Liver (tissue), 9 donors: ENCODE results near the gene MKRN2. TPM values are rescaled to one million over a fixed set of nuclear protein-coding genes. Genes with fewer than 3 reads are reported as not detected.
"Not testable (repeated sequence)": the region's sequence is repeated elsewhere in the genome, so short reads cannot be mapped to it uniquely, and the experiment has no call there.

Experiments used
- DNase-seq: peaks from one replicate; pipeline ENCODE4 v3.0.0-alpha.2; 2017; ENCODE audit warnings: low spot score
- H3K27ac ChIP-seq, 2 donors: one replicate each; pipeline ENCODE4 v1.7.0; 2013; ENCODE audit warnings: inconsistent platforms in 2 of 2, low read length in 2 of 2, control low read depth in 1 of 2, low read depth in 1 of 2, mild to moderate bottlenecking in 1 of 2
- H3K27me3 ChIP-seq, 4 donors: one replicate each; pipeline versions ENCODE4 v1.6.1 to v1.7.0; 2013; ENCODE audit warnings: low read length in 3 of 4, inconsistent platforms in 1 of 4, mild to moderate bottlenecking in 1 of 4, moderate library complexity in 1 of 4; ENCODE audit not compliant: control insufficient read depth in 4 of 4, insufficient read depth in 4 of 4
- H3K36me3 ChIP-seq, 4 donors: one replicate each; pipeline versions ENCODE4 v1.6.1 to v1.7.0; 2013; ENCODE audit warnings: low read length in 3 of 4, mild to moderate bottlenecking in 3 of 4, low read depth in 1 of 4, moderate library complexity in 1 of 4; ENCODE audit not compliant: control insufficient read depth in 4 of 4, insufficient read depth in 3 of 4
- H3K4me1 ChIP-seq, 4 donors: one replicate each; pipeline versions ENCODE4 v1.6.1 to v1.7.0; 2013; ENCODE audit warnings: low read length in 3 of 4, mild to moderate bottlenecking in 3 of 4, moderate library complexity in 1 of 4; ENCODE audit not compliant: control insufficient read depth in 4 of 4, insufficient read depth in 4 of 4
- H3K4me3 ChIP-seq, 3 donors: one replicate each; pipeline versions ENCODE4 v1.6.1 to v1.7.0; 2013; ENCODE audit warnings: low read length in 3 of 3, control low read depth in 1 of 3, low read depth in 1 of 3, mild to moderate bottlenecking in 1 of 3
- H3K9ac ChIP-seq, 2 donors: one replicate each; pipeline ENCODE4 v1.7.0; 2013; ENCODE audit warnings: low read length in 2 of 2, mild to moderate bottlenecking in 2 of 2, moderate library complexity in 2 of 2, control low read depth in 1 of 2, low read depth in 1 of 2
- H3K9me3 ChIP-seq, 4 donors: one replicate each; pipeline versions ENCODE4 v1.6.1 to v1.7.0; 2013; ENCODE audit warnings: low read length in 3 of 4; ENCODE audit not compliant: control insufficient read depth in 4 of 4
- CTCF ChIP-seq: fragments of 150-350 bp; IDR thresholded peaks from 2 replicates; pipeline ENCODE4 v1.5.1; 2017; ENCODE audit warnings: improper control_type of control experiment, low read depth, low read length; ENCODE audit not compliant: missing input control
- EGR1 ChIP-seq, 2 donors: IDR thresholded peaks; 2 replicates each; pipeline ENCODE4 v1.6.1; 2016 to 2018; ENCODE audit warnings: antibody characterized with exemption in 2 of 2, low read depth in 2 of 2
- FOXA2 ChIP-seq: IDR thresholded peaks from 2 replicates; pipeline ENCODE4 v1.6.1; 2016; ENCODE audit warnings: antibody characterized with exemption
- GABPA ChIP-seq, 2 donors: IDR thresholded peaks in 1 of 2; conservative IDR thresholded peaks in 1 of 2; 2 replicates each; pipeline ENCODE4 v1.6.1; 2016; ENCODE audit warnings: antibody characterized with exemption in 2 of 2, mild to moderate bottlenecking in 1 of 2, moderate library complexity in 1 of 2
- HNF4A ChIP-seq, 2 donors: conservative IDR thresholded peaks; 2 replicates each; pipeline ENCODE4 v1.6.1; 2016; ENCODE audit warnings: antibody characterized with exemption in 2 of 2, mild to moderate bottlenecking in 2 of 2
- HNF4G ChIP-seq: IDR thresholded peaks from 2 replicates; pipeline ENCODE4 v1.6.1; 2016; ENCODE audit warnings: antibody characterized with exemption
- MAX ChIP-seq: IDR thresholded peaks from 2 replicates; pipeline ENCODE4 v1.6.1; 2016; ENCODE audit warnings: antibody characterized with exemption
- NR2F2 ChIP-seq: IDR thresholded peaks from 2 replicates; pipeline ENCODE4 v1.6.1; 2016; ENCODE audit warnings: antibody characterized with exemption
- RAD21 ChIP-seq, 2 donors: IDR thresholded peaks; 2 replicates each; pipeline ENCODE4 v1.6.1; 2016; ENCODE audit warnings: antibody characterized with exemption in 2 of 2, mild to moderate bottlenecking in 2 of 2
- REST ChIP-seq: IDR thresholded peaks from 2 replicates; pipeline ENCODE4 v1.6.1; 2016; ENCODE audit warnings: antibody characterized with exemption, mild to moderate bottlenecking
- RXRA ChIP-seq, 2 donors: IDR thresholded peaks; 2 replicates each; pipeline ENCODE4 v1.6.1; 2017 to 2018; ENCODE audit warnings: antibody characterized with exemption in 2 of 2, mild to moderate bottlenecking in 1 of 2
- SP1 ChIP-seq: IDR thresholded peaks from 2 replicates; pipeline ENCODE4 v1.6.1; 2018; ENCODE audit warnings: antibody characterized with exemption, mild to moderate bottlenecking
- TAF1 ChIP-seq: conservative IDR thresholded peaks from 2 replicates; pipeline ENCODE4 v1.6.1; 2016; ENCODE audit warnings: antibody characterized with exemption, mild to moderate bottlenecking
- YY1 ChIP-seq: IDR thresholded peaks from 2 replicates; pipeline ENCODE4 v1.6.1; 2016; ENCODE audit warnings: antibody characterized with exemption, mild to moderate bottlenecking
- WGBS: extraction: QIAGEN DNeasy Blood & Tissue Kit; methylation state at CpG from one replicate; pipeline ENCODE4 v1.1.7; 2013; 5-methylcytosine and 5-hydroxymethylcytosine counted together
- polyA plus RNA-seq, 2 donors: library from polyadenylated mRNA; stranded (reverse) in 1 of 2; unstranded in 1 of 2; fragments of 200-250 nt in 1 of 2; fragments of >200 nt in 1 of 2; fragmentation: Nextera tagmentation in 1 of 2; extraction: Ambion mirVana in 1 of 2; gene quantifications; one replicate each; pipeline versions ENCODE4 v1.2.1 to v1.2.3, GENCODE V29; 2013 to 2015
- total RNA-seq, 2 donors: library from RNA; depleted of rRNA; stranded (reverse); fragments of >200 nt; gene quantifications; one replicate each; pipeline ENCODE4 v1.2.3, GENCODE V29; 2014
- TF ChIP-seq, protein P1 (sequence below): IDR thresholded peaks from 2 replicates; pipeline ENCODE4 v1.6.1; 2016; ENCODE audit warnings: antibody characterized with exemption
- donor health status: healthy.
- donor health status: healthy.
- donor health status: healthy.
- donor health status: healthy.
- donor health status: healthy.

The MKRN2 gene
- total and polyA plus RNA-seq, 4 donors: 6.1 to 17.3 (median 11.7) TPM

- H3K9me3 ChIP-seq: no peaks in the 10 kb centered on the region
- H3K9ac ChIP-seq: peak overlapping the region in 1 of 2 donors; percentile 39
- H3K27ac ChIP-seq: peak overlapping the region; percentile 5 to 31
- no peaks in the 10 kb centered on the region for H3K27me3 ChIP-seq
- peaks cover 17 to 40% (median 31%) of the 10 kb centered on the region in 4 donors for H3K4me1 ChIP-seq
- no peak overlapping the region for H3K4me3 ChIP-seq
- WGBS: 45% methylated on average over 4 of the region's 4 CpGs
- H3K36me3 ChIP-seq: peaks cover 2 to 9% (median 6%) of the 10 kb centered on the region in 4 donors
- no peak for DNase-seq
- TF ChIP-seq, protein P1, sequence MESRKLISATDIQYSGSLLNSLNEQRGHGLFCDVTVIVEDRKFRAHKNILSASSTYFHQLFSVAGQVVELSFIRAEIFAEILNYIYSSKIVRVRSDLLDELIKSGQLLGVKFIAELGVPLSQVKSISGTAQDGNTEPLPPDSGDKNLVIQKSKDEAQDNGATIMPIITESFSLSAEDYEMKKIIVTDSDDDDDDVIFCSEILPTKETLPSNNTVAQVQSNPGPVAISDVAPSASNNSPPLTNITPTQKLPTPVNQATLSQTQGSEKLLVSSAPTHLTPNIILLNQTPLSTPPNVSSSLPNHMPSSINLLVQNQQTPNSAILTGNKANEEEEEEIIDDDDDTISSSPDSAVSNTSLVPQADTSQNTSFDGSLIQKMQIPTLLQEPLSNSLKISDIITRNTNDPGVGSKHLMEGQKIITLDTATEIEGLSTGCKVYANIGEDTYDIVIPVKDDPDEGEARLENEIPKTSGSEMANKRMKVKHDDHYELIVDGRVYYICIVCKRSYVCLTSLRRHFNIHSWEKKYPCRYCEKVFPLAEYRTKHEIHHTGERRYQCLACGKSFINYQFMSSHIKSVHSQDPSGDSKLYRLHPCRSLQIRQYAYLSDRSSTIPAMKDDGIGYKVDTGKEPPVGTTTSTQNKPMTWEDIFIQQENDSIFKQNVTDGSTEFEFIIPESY: no peak
- TF ChIP-seq HNF4A (conservative IDR thresholded peaks at IDR 0.05): peak in 1 of 2 donors; percentile 44
Measured at GRCh38 chr3:12622335-12622734, 65.4 kb downstream of the MKRN2 start.

- Histone ChIP-seq H3K27ac (peak overlapping the region in 1 of 2 donors; percentile 7), H3K27me3 (no peaks in the 10 kb centered on the region), H3K36me3 (no peaks in the 10 kb centered on the region), H3K4me1 (peaks cover 20 to 46% (median 32%) of the 10 kb centered on the region in 4 donors), H3K9ac (no peak overlapping the region), H3K4me3 (no peak overlapping the region), H3K9me3 (no peaks in the 10 kb centered on the region)
- no peak for DNase-seq
- TF ChIP-seq EGR1 (IDR thresholded peaks at IDR 0.05; ENCODE audit: low read depth in 2 of 2) (no peak), RXRA (IDR thresholded peaks at IDR 0.05) (no peak), RAD21 (IDR thresholded peaks at IDR 0.05) (no peak), SP1 (no peak), HNF4G (no peak), GABPA (IDR thresholded peaks at IDR 0.05 in 1 of 2, conservative IDR thresholded peaks at IDR 0.05 in 1 of 2) (no peak), REST (no peak), HNF4A (conservative IDR thresholded peaks at IDR 0.05) (no peak), MAX (no peak), CTCF (no peak), YY1 (no peak), TAF1 (no peak), NR2F2 (no peak), FOXA2 (no peak)
- TF ChIP-seq, protein P1: no peak
- 68% methylated on average over 5 of the region's 5 CpGs for WGBS
Measured at GRCh38 chr3:12624056-12624455, 67.2 kb downstream of the MKRN2 start.

DNA sequence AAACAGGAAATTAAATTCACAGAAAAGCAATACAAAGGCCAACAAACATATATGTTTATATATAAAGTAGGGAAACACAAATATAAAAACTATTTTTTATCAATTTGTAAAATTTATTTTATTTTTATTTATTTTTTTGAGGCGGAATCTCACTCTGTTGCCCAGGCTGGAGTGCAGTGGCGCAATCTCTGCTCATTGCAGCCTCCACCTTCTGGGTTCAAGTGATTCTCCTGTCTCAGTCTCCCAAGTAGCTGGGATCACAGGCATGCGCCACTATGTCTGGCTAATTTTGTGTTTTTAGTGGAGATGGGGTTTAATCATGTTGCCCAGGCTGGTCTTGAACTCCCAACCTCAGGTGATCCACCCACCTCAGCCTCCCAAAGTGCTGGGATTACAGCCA is 68.1 kb downstream of the MKRN2 start:
- not testable (repeated sequence) for H3K27me3 ChIP-seq, H3K27ac ChIP-seq, H3K36me3 ChIP-seq, H3K4me3 ChIP-seq, H3K9ac ChIP-seq, H3K9me3 ChIP-seq, DNase-seq
- WGBS: 95% methylated on average over 3 of the region's 3 CpGs
- H3K4me1 ChIP-seq: peaks cover 20 to 54% (median 38%) of the 10 kb centered on the region in 4 donors
